ENCODE data around the gene RIC8B. TPM values are rescaled to one million over a fixed set of nuclear protein-coding genes. Genes with fewer than 3 reads are reported as not detected.

Gene RIC8B
- total RNA-seq, 2 donors from 2014 or later, result 12.9 to 27.5 TPM

DNA sequence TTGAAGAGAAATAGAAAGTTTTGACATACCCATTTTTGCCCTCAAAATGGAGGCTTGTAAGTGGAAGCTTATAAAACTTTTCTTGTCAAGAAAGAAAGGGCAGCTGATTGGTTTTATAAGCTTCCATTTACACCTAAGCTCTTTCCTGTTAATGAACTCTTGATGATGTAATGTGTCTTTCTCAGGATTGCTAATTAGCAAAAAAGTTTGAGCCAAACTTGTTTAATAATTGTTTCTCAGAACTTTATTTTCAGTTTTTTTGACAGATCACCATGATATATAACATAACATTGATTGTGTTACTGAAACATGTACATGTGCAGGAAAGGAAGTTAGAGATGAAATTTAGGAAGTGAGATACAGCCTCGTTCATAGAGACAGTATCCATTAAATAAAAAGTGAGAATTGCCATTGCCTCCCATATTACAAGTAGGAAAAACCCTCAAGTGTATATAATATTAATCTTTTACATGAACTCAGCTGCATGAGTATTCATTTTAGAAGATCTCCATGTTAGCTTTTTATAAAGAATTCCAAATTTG, 26.8 kb downstream of the RIC8B start:
- H3K27ac ChIP-seq, result no peak overlapping the region
- ATAC-seq (ENCODE audit: insufficient number of reproducible peaks, low FRiP score, low read depth) (no peak), DNase-seq (ENCODE audit: low spot score) (no peak)
- TF ChIP-seq, protein P1, sequence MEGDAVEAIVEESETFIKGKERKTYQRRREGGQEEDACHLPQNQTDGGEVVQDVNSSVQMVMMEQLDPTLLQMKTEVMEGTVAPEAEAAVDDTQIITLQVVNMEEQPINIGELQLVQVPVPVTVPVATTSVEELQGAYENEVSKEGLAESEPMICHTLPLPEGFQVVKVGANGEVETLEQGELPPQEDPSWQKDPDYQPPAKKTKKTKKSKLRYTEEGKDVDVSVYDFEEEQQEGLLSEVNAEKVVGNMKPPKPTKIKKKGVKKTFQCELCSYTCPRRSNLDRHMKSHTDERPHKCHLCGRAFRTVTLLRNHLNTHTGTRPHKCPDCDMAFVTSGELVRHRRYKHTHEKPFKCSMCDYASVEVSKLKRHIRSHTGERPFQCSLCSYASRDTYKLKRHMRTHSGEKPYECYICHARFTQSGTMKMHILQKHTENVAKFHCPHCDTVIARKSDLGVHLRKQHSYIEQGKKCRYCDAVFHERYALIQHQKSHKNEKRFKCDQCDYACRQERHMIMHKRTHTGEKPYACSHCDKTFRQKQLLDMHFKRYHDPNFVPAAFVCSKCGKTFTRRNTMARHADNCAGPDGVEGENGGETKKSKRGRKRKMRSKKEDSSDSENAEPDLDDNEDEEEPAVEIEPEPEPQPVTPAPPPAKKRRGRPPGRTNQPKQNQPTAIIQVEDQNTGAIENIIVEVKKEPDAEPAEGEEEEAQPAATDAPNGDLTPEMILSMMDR (IDR thresholded peaks at IDR 0.05), result no peak
- H3K9me3 ChIP-seq, result no peaks in the 10 kb centered on the region
- H3K27me3 ChIP-seq (replicated peaks; ENCODE audit: insufficient read depth), result no peaks in the 10 kb centered on the region
- H3K36me3 ChIP-seq, result no peaks in the 10 kb centered on the region
- H3K4me3 ChIP-seq, result no peak overlapping the region
- H3K4me1 ChIP-seq (ENCODE audit: control insufficient read depth in 1 of 2, low read depth in 2 of 2), result no peaks in the 10 kb centered on the region

DNA sequence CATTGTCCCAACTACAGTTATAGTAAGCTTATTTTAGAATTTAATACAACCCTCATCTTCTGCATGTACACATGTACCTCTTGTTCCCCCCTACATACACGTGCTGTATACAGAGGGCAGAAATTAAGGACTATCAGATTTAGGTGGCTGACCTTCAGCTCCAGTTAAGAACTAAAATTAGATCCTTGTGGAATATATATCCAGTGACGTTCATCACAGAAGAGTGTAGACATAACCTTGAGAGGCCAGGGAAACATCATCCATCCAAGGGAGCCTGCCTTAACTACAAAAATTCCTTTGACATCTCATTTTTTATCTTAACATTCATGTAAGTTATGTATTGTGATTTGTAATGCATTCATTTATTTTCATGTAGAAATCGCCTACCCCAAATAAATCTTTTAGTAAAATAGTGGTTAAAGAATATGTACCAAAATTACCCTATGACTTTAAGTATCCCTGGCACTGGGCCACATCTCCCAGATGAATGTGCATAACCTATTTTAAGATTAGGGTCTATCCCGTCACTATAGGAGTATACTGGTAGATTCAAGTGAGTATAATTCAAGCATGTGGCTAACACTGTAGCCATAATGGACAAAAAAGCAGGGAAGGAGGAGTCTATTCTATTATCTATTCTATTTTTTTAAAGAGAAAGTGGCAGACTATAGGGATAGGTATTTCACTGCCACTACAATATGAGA, 27.5 kb downstream of the RIC8B start:
- no peak for ATAC-seq (ENCODE audit: insufficient number of reproducible peaks, low FRiP score, low read depth)
- Histone ChIP-seq H3K36me3 (no peaks in the 10 kb centered on the region), H3K4me1 (ENCODE audit: control insufficient read depth in 1 of 2, low read depth in 2 of 2) (no peaks in the 10 kb centered on the region), H3K27me3 (replicated peaks; ENCODE audit: insufficient read depth) (no peaks in the 10 kb centered on the region), H3K27ac (no peak overlapping the region), H3K4me3 (no peak overlapping the region), H3K9me3 (no peaks in the 10 kb centered on the region)
- no peak for DNase-seq (ENCODE audit: low spot score)
- TF ChIP-seq, protein P1 (IDR thresholded peaks at IDR 0.05), result no peak

DNA sequence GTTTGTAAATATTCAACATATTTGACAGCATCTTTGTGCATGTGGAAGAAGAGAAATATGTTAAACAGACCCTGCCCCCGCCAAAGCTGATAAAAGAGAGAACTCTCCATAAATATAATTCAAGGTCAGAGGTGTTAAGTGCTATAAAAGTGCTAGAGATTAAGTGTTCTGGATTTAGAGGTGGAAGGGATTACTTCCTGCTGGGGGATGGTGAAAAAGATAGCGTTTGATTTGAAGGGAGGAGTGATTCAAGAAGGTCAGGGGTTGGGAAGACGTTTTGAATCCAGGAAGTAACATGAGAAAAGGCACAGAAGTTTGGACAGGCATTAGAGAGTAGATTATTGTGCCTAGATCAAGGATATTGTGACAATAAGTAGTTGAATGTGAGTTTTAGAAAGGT, 30.2 kb downstream of the RIC8B start:
- no peaks in the 10 kb centered on the region for H3K27me3 ChIP-seq (replicated peaks; ENCODE audit: insufficient read depth)
- no peak for ATAC-seq (ENCODE audit: insufficient number of reproducible peaks, low FRiP score, low read depth)
- H3K27ac ChIP-seq, result no peak overlapping the region
- DNase-seq (ENCODE audit: low spot score), result no peak
- TF ChIP-seq, protein P1 (IDR thresholded peaks at IDR 0.05), result no peak
- no peak overlapping the region for H3K4me3 ChIP-seq
- no peaks in the 10 kb centered on the region for H3K4me1 ChIP-seq (ENCODE audit: control insufficient read depth in 1 of 2, low read depth in 2 of 2)
- H3K36me3 ChIP-seq, result no peaks in the 10 kb centered on the region
- H3K9me3 ChIP-seq, result no peaks in the 10 kb centered on the region

DNA sequence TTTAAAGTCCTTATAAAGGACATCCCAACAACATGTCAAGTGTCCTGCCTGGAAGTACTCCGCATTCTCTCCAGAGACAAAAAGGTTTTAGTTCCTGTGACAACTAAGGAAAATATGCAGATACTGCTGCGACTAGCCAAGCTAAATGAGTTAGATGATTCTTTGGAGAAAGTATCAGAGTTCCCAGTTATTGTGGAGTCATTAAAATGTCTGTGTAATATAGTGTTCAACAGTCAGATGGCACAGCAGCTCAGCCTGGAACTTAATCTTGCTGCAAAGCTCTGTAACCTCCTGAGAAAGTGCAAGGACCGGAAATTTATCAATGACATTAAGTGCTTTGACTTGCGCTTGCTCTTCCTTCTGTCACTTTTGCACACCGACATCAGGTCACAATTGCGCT, 40.2 kb downstream of the RIC8B start:
- Histone ChIP-seq H3K27ac (no peak overlapping the region), H3K9me3 (no peaks in the 10 kb centered on the region), H3K4me1 (ENCODE audit: control insufficient read depth in 1 of 2, low read depth in 2 of 2) (no peaks in the 10 kb centered on the region), H3K36me3 (peaks cover 5% of the 10 kb centered on the region), H3K4me3 (no peak overlapping the region), H3K27me3 (replicated peaks; ENCODE audit: insufficient read depth) (no peaks in the 10 kb centered on the region)
- no peak for DNase-seq (ENCODE audit: low spot score)
- TF ChIP-seq, protein P1 (IDR thresholded peaks at IDR 0.05), result no peak
- ATAC-seq (ENCODE audit: insufficient number of reproducible peaks, low FRiP score, low read depth), result no peak

DNA sequence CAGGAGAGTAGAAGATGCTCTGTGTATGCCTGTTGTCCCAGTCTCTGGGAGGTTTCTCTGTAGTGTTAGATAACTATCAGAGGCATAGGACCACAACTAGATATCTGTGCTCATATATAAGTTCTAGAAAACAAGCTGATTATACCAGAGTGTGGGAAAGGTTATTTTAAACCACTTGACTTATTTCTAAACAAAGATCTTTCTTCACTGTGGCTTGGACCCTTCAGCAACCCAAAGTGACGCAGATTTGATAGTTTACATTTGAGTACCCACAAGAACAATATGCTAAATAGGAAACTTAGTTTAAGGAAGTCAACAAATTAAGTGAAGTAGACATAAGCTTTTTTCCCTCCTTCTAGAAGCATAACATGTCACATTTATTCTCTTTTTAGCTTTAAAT, 41.3 kb downstream of the RIC8B start:
- Histone ChIP-seq H3K27me3 (replicated peaks; ENCODE audit: insufficient read depth) (no peaks in the 10 kb centered on the region), H3K27ac (no peak overlapping the region), H3K4me3 (no peak overlapping the region), H3K9me3 (no peaks in the 10 kb centered on the region), H3K36me3 (peaks cover 5% of the 10 kb centered on the region), H3K4me1 (ENCODE audit: control insufficient read depth in 1 of 2, low read depth in 2 of 2) (no peaks in the 10 kb centered on the region)
- TF ChIP-seq, protein P1 (IDR thresholded peaks at IDR 0.05), result no peak
- no peak for ATAC-seq (ENCODE audit: insufficient number of reproducible peaks, low FRiP score, low read depth)
- DNase-seq (ENCODE audit: low spot score), result no peak

All from thoracic aorta (tissue), 2 donors.